GM20431 (cell line): ENCODE measurements around the gene IRAK2.
"Not testable (repeated sequence)": the region's sequence is repeated elsewhere in the genome, so short reads cannot be mapped to it uniquely, and the experiment has no call there.

ENCODE experiments used
- in situ Hi-C: fragments of 300-500 bp; cut with MseI, MboI; formaldehyde crosslinking; loops from one replicate; pipeline ENCODE4 v1.15.0; 2020; ENCODE audit warnings: low sequenced_read_pairs; ENCODE audit not compliant: unreplicated experiment

IRAK2 gene, protein sequence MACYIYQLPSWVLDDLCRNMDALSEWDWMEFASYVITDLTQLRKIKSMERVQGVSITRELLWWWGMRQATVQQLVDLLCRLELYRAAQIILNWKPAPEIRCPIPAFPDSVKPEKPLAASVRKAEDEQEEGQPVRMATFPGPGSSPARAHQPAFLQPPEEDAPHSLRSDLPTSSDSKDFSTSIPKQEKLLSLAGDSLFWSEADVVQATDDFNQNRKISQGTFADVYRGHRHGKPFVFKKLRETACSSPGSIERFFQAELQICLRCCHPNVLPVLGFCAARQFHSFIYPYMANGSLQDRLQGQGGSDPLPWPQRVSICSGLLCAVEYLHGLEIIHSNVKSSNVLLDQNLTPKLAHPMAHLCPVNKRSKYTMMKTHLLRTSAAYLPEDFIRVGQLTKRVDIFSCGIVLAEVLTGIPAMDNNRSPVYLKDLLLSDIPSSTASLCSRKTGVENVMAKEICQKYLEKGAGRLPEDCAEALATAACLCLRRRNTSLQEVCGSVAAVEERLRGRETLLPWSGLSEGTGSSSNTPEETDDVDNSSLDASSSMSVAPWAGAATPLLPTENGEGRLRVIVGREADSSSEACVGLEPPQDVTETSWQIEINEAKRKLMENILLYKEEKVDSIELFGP

DNA sequence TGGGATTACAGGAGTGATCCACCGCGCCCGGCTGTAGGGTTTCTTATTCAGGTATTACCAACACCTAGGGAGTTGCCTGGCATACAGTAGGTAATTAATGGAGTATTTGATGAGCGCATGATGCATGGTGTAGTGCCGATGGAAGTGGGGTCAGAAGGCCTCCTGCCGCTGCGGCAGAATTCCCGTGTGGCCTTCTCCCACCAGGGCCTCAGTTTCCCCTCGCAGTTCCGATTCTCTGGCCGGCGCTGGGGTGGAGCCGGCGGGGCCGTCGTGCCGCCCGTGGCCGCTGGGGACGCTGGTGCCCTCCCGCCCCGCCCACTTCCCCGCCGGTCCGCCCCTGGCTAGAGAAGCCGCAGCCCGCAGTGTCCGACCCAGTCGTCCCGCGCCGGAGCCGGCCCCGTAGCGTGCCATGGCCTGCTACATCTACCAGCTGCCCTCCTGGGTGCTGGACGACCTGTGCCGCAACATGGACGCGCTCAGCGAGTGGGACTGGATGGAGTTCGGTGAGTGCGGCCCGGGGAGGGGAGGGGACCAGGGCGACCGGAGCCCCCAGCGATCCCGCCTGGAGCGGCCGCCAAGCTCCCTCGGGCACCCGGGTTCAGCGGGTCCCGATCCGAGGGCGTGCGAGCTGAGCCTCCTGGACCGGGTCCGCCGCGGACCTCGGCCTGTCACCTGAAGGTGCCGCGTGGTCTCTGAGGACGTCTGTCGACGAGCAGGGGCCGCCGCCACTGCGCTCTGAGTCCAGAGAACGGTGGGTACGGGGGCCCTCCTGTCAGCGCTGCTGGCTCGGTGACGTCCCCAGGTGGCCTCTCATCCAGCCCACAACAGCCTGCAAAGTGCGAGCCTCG lies at the start of gene IRAK2:
IRAK2 (plus strand) TSS at position 374 of the 848 bp plus-strand sequence; CDS start at position 410, 36 bp downstream.
- in situ Hi-C loops: loop anchor here (10.0 kb wide), 1 partner anchor 60 kb away; no protein-coding TSS in a partner anchor

DNA sequence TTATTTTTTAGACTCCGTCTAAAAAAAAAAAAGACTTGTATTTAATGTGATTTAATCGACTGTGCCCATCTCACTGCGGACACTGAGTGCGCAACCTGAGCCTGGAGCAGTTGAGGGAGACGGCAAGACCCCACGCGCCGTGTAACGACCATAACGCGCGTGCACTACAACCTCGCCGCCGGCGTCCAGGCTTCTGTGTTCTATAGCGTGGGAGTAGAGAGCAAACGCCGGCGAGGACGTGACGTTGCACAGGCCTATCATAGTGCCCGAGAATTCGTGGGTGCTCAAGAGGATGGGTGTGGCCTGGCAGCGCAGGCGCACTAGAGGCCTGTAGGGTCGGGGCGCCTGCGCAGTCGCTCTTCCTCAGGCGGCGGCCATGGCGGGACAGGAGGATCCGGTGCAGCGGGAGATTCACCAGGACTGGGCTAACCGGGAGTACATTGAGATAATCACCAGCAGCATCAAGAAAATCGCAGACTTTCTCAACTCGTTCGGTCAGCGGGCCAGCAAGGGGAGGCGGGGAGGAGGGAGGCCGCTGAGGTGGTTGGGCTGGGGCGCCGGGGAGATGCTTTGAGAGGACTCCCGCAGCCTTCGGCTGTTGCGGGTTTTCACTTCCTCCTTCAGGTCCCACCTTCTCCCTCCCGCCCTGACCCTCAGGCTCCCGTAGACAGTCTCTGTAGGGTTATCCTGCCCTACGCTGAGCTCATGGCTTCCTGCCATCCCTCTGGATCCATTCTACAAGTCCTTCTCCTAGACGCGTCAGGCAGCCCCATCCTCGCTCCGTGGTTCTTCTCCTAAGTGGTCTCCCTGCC lies 49.2 kb upstream of the IRAK2 start, which contains the start of gene BRK1:
BRK1 (plus strand) TSS at position 350 of the 812 bp plus-strand sequence; CDS start at position 377, 27 bp downstream.
- in situ Hi-C loops: no loop called here

DNA sequence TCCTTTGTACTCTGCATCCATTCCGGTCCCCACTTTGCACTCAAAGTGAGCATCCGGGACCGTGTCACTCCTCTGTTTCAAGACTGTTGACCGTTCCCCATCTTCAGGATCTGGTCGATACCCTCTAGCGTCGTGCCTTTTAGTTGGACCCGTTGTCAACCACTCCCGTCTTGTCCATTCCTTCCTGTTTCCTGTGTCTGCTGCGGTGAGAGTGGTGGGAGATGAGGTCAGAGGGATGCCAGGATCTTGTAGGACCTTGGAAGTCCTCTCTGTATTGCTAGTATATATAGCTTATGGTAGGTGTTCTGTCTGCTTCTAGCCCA lies 48.6 kb upstream of the IRAK2 start:
- in situ Hi-C loops: no loop called here

DNA sequence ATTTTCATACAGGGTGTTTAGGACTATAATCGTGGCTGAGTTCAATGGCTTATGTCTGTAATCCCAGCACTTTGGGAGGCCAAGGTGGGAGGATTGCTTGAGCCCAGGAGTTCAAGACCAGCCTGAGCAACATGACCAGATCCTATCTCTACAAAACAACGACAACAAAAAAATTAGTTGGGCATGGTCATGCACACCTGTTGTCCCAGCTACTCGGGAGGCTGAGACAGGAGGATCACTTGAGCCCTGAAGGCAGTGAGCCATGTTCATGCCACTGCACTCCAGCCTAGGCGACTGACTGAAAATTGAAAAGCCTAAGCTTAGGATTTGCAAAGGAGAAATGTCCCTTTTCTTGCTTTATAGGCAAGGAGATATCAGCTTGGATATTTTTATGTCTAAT lies 47.8 kb upstream of the IRAK2 start:
- in situ Hi-C loops: no loop called here

DNA sequence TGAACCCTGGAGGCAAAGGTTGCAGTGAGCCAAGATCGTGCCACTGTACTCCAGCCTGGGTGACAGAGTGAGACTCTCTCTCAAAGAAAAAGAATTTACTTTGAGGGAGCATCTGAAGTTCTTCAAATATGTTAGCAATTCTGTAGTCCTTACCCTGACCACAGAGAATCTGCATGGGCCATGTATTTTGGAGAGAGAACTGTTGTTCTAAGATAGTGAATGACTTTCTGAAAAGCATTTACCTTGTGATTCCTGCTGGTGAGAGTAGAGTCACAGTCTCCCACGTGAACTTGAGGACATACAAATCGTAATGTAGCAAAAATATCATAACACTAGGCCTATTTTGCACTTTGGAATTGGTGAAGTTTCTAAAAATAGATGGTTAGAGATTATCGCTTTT lies 45.3 kb upstream of the IRAK2 start:
- in situ Hi-C loops: no loop called here

DNA sequence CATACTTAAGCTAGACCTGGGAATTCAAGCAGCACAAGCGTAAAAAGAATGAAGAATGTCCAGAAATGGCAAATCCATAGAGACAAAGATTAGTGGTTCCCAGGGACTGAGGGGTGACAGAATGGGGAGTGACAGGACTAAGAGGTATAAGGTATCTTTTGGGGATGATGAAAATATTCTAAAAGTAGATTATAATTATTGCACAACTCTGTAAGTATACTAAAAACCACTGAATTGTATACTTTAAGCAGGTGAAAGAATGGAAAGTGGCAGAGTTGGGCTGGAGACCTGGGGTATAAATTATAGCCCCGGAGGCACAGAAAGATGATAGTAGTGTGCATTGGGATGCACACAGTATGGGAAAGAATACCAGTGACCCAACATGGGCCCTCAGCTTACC lies 43.7 kb upstream of the IRAK2 start:
- in situ Hi-C loops: no loop called here

DNA sequence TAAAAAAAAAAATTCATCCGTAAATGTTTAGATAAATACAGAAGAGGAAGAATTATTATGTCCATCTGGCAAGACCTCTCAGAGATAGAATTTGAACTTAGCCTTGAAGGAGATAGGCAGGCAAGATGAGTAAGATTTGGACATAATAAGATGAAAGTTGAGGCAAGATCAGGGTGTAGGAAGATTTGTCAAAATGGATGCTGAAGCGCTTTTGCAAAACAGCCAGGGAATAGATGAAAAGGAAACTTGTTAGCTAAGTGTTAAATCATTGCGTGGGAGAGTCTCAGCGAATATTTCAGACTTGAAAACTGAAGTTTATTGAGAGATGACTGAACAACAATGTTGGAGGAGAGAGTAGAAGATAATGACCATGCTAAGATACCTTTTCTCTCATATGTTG lies 42.0 kb upstream of the IRAK2 start:
- in situ Hi-C loops: no loop called here

DNA sequence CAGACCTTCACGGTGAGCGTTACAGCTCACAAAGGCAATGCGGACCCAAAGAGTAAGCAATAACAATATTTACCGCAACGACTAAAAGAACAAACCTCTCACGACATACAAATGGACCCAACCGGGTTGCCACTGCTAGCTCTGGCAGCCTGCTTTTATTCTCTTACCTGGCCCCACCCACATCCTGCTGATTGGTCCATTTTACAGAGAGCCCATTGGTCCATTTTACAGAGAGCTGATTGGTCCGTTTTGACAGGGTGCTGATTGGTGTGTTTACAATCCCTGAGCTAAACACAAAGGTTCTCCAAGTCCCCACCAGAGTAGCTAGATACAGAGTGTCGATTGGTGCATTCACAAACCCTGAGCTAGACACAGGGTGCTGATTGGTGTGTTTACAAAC lies 28.8 kb upstream of the IRAK2 start:
- in situ Hi-C loops: not testable (repeated sequence)

DNA sequence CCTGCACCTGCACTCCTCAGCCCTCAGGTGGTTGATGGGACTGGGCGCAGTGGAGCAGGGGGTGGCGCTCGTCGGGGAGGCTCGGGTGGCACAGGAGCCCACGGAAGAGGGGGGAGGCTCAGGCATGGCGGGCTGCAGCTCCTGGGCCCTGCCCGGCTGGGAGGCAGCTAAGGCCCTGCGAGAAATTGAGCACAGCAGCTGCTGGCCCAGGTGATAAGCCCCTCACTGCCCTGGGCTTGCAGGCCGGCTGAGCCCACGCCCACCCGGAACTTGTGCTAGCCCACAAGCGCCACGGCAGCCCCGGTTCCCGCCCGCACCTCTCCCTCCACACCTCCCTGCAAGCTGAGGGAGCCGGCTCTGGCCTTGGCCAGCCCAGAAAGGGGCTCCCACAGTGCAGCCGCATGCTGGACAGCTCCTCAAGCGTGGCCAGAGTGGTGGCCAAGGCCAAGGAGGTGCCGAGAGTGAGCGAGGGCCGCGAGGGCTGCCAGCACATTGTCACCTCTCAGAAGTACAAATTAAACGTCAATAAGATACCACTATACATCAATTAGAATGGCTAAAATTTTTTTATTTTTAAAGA lies 28.2 kb upstream of the IRAK2 start:
- in situ Hi-C loops: no loop called here

DNA sequence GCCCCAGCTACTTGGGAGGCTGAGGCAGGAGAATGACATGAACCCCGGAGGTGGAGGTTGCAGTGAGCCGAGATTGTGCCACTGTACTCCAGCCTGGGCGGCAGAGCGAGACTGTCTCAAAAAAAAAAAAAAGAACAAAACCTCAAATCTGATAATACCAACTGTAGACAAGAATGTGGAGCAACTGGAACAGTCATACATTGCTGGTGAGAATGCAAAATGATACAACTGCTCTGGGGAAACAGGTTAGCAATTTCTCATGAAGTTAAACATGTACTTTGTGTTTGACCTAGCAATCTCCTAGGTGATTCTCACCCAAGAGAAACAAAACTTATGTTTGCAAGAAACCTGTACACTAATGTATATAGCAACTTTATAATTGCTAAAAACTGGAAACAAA lies 27.5 kb upstream of the IRAK2 start:
- in situ Hi-C loops: no loop called here

DNA sequence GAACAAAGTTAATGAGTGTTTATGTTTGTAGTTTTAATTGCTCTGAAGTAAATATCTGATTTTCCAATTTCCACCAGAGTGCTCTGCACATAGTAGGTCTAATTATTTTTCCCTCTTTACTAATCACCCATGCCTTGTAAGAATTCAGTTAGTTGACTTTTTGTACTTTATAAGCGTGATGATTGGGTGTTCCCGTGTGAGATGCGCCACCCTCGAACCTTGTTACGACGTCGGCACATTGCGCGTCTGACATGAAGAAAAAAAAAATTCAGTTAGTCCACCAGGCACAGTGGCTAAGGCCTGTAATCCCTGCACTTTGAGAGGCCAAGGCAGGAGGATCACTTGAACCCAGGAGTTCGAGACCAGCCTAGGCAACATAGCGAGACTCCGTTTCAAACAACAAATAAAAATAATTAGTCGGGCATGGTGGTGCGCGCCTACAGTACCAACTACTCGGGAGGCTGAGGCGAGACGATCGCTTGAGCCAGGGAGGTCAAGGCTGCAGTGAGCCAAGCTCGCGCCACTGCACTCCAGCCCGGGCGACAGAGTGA lies 23.6 kb upstream of the IRAK2 start:
- in situ Hi-C loops: no loop called here

DNA sequence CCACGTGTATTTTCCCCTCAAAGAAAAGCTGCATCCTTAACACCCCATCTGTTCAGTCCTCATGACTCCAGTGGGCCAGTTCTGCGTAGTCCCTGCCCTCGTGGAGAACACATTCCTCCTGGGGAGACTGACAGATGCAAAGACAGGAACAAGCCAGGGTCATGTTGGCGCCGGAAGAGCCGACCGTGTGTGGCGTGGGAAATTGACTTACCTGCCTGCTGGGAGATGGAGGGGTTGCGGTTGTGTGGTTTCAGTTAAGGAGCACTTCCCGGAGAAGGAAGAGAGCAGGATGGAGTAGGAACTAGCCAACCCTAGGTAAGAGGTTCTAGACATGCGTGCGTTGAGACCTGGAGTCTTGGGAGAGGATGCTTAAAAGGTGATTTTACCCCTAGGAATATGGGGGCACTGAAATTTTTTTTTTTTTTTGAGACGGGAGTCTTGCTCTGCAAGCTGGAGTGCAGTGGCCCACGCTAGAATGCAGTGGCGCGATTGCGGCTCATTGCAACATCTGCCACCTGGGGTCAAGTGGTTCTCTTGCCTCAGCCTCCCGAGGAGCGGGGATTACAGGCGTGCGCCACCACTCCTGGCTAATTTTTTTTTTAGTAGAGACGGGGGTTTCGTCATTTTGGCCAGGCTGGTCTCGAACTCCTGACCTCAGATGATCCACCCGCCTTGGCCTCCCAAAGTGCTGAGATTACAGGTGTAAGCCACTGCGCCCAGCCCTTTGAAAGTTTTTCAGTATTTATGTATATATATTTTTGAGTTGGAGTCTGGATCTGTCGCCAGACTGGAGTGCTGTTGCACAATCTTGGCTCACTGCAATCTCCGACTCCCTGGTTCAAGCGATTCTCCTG lies 21.8 kb upstream of the IRAK2 start:
- in situ Hi-C loops: no loop called here

DNA sequence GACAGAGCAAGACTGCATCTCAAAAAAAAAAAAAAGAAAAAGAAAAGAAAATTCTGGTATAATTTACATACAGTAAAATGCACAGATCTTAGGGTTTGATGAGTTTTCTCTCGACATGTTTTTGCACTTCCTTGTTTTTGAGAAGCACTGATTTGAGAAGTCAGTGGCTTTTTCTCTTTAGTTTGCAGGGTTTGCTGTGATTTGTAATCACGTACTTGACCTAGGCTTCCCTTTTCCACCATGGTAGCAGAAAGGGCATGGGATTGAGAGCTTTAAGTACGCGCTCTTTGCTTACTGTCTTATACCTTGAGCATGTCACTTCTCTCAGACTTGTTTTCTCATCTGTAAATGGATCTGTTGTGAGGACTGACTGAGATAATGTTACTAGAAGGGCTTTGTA lies 19.0 kb upstream of the IRAK2 start:
- in situ Hi-C loops: no loop called here

DNA sequence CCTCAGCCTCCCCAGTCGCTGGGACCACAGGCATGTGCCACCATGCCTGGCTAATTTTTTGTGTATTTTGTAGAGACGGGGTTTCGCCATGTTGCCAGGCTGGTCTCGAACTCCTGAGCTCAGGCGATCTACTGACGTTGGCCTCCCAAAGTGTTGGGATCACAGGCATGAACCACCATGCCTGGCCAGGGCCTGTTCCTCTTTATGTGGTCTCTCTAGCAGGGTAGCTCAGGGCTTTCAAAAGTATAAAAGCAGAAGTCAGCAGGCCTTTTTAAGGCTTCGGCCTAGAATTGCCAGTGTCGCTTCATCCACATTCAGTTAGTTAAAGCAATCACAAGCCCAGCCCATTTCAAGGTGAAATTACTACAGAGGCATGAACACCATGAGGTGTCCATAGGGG lies 15.5 kb upstream of the IRAK2 start:
- in situ Hi-C loops: no loop called here

DNA sequence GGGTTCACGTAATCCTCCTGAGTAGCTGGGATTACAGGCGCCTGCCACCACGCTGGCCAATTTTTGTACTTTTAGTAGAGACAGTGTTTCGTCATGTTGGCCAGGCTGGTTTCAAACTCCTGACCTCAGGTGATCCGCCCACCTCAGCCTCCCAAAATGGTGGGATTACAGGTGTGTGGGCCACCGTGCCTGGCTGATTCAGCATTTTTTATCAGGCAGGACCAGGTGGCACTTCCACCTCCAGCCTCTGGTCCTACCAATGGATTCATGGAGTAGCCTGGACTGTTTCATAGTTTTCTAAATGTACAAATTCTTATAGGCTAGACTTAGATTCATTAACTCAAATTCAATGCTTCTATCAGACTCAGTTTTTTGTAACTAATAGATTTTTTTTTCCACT lies 13.7 kb upstream of the IRAK2 start:
- in situ Hi-C loops: no loop called here

DNA sequence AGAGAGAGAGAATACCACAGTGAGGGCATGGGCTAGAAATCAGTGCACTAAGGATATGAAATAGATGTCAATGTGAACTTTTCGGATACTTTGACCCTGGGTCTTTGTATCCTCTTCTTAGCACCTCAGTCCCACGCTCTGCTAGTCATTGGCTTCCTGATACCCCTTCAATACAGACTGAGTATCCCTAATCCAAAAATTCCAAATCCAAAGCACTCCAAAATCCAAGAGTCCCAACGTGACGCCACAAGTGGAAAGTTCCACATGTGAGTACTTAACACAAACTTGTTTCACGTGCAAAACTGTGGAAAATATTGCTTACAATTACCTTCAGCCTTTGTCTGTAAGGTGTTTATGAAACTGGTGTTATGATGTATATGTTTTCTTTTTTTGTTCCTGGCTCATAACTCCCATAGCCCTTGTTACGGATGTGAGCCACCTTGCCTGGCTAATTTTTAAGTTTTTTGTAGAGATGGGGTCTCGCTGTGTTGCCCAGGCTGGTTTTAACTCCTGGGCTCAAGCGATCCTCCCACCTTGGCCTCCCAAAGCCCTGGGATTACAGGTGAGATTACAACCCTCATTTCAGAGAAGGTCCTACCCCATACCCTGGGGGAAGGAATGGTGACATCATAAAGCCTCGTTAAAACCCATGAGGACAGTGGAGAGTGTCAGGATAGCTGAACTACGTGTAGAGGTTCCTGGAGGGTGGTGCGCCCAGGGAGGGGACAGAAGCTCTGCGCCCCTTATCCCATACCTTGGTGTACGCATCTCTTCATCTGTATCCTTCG lies 10.2 kb upstream of the IRAK2 start:
- in situ Hi-C loops: no loop called here

DNA sequence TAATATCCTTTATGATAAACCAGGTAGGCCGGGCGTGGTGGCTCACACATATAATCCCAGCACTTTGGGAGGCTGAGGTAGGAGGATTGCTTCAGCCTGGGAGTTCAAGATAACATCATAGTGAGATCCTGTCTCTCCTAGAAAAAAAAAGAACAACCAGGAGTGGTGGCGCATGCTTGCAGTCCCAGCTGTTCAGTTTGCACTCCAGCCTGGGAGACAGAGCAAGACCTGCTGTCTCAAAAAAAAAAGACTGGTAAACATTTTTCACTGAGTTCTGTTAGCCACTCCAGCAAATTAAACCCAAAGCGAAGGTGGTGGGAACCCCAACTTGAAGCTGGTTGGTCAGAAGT lies 9.6 kb upstream of the IRAK2 start:
- in situ Hi-C loops: no loop called here

DNA sequence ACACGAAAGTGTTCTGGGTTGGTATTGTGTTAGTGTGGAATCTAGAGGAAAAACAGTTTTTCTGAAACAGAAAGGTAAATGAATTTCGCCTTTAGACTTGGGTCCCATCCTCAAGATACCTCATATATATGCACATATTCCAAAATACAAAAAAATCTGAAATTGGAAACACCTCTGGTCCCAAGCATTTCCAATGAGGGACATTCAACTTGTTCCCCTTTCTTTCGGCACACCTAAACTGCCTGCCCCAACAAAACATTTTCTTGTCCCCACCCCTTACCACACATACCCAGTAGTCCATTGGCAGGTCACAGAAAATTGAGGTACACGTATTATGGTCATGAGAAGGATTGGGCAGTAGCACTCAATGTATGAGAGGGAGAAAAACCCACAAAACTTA lies 9.1 kb upstream of the IRAK2 start:
- in situ Hi-C loops: no loop called here
